ENCODE results near the gene IFI35. TPM values are rescaled to one million over a fixed set of nuclear protein-coding genes. Genes with fewer than 3 reads are reported as not detected.

The IFI35 gene
- total and polyA plus RNA-seq, 9 of the 15 experiments (the other 6 are each of a cell fraction or from before 2014, with no cell fraction given) = 4.4 to 13.1 (median 10.2) TPM

- TF ChIP-seq SMAD1 (IDR thresholded peaks at IDR 0.05; ENCODE audit: low read depth, low read length, partially characterized antibody) = no peak
- no peak for TF ChIP-seq DDX20 (tag; IDR thresholded peaks at IDR 0.05; ENCODE audit: low read depth)
- TF ChIP-seq SUPT5H (IDR thresholded peaks at IDR 0.05) = peak; percentile 98
- no peak for TF ChIP-seq HEY1 (CRISPR knock-in tag; IDR thresholded peaks at IDR 0.05; ENCODE audit: borderline replicate concordance)
- TF ChIP-seq, protein P1, sequence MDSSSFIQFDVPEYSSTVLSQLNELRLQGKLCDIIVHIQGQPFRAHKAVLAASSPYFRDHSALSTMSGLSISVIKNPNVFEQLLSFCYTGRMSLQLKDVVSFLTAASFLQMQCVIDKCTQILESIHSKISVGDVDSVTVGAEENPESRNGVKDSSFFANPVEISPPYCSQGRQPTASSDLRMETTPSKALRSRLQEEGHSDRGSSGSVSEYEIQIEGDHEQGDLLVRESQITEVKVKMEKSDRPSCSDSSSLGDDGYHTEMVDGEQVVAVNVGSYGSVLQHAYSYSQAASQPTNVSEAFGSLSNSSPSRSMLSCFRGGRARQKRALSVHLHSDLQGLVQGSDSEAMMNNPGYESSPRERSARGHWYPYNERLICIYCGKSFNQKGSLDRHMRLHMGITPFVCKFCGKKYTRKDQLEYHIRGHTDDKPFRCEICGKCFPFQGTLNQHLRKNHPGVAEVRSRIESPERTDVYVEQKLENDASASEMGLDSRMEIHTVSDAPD (CRISPR knock-in tag; IDR thresholded peaks at IDR 0.05) = no peak
- no peak for TF ChIP-seq HNRNPUL1 (IDR thresholded peaks at IDR 0.05; ENCODE audit: low read length)
- 0 out of 2 replicates have a peak, but pooled peaks have one; percentile 34 for TF ChIP-seq ELF4 (CRISPR knock-in tag; IDR thresholded peaks at IDR 0.05)
- TF ChIP-seq, protein P2, sequence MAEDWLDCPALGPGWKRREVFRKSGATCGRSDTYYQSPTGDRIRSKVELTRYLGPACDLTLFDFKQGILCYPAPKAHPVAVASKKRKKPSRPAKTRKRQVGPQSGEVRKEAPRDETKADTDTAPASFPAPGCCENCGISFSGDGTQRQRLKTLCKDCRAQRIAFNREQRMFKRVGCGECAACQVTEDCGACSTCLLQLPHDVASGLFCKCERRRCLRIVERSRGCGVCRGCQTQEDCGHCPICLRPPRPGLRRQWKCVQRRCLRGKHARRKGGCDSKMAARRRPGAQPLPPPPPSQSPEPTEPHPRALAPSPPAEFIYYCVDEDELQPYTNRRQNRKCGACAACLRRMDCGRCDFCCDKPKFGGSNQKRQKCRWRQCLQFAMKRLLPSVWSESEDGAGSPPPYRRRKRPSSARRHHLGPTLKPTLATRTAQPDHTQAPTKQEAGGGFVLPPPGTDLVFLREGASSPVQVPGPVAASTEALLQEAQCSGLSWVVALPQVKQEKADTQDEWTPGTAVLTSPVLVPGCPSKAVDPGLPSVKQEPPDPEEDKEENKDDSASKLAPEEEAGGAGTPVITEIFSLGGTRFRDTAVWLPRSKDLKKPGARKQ (CRISPR knock-in tag; IDR thresholded peaks at IDR 0.05) = no peak
- no peak for TF ChIP-seq OTX1 (CRISPR knock-in tag; IDR thresholded peaks at IDR 0.05)
- TF ChIP-seq SNIP1 (IDR thresholded peaks at IDR 0.05; ENCODE audit: low read depth) = no peak
- TF ChIP-seq, protein P3, sequence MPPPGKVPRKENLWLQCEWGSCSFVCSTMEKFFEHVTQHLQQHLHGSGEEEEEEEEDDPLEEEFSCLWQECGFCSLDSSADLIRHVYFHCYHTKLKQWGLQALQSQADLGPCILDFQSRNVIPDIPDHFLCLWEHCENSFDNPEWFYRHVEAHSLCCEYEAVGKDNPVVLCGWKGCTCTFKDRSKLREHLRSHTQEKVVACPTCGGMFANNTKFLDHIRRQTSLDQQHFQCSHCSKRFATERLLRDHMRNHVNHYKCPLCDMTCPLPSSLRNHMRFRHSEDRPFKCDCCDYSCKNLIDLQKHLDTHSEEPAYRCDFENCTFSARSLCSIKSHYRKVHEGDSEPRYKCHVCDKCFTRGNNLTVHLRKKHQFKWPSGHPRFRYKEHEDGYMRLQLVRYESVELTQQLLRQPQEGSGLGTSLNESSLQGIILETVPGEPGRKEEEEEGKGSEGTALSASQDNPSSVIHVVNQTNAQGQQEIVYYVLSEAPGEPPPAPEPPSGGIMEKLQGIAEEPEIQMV (tag; conservative IDR thresholded peaks at IDR 0.05; ENCODE audit: low read depth) = no peak
- TF ChIP-seq THRA (IDR thresholded peaks at IDR 0.05) = no peak
- no peak for TF ChIP-seq NELFE (IDR thresholded peaks at IDR 0.05; ENCODE audit: insufficient read depth, insufficient read length)
- TF ChIP-seq, protein P4, sequence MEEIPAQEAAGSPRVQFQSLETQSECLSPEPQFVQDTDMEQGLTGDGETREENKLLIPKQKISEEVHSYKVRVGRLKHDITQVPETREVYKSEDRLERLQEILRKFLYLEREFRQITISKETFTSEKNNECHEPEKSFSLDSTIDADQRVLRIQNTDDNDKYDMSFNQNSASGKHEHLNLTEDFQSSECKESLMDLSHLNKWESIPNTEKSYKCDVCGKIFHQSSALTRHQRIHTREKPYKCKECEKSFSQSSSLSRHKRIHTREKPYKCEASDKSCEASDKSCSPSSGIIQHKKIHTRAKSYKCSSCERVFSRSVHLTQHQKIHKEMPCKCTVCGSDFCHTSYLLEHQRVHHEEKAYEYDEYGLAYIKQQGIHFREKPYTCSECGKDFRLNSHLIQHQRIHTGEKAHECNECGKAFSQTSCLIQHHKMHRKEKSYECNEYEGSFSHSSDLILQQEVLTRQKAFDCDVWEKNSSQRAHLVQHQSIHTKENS (CRISPR knock-in tag; IDR thresholded peaks at IDR 0.05) = no peak
Observed at GRCh38 chr17:42997984-42998938, 8.3 kb upstream of the IFI35 start, which contains the start of gene RPL27 (continued).
